Subcutaneous abdominal adipose tissue (tissue), 5 donors: ENCODE results near the gene HDGFL2.

Experiments
- H3K27ac ChIP-seq: one replicate; pipeline ENCODE4 v1.7.0; 2013; ENCODE audit warnings: low read depth, mild to moderate bottlenecking, inconsistent platforms, low read length, moderate library complexity
- H3K27me3 ChIP-seq, 5 donors: one replicate each; pipeline ENCODE4 v1.7.0; 2013; ENCODE audit warnings: low read length in 5 of 5, inconsistent platforms in 1 of 5; ENCODE audit not compliant: control insufficient read depth in 5 of 5, insufficient read depth in 4 of 5
- H3K36me3 ChIP-seq, 5 donors: one replicate each; pipeline ENCODE4 v1.7.0; 2013; ENCODE audit warnings: low read length in 5 of 5; ENCODE audit not compliant: control insufficient read depth in 5 of 5, insufficient read depth in 5 of 5
- H3K4me1 ChIP-seq, 5 donors: one replicate each; pipeline ENCODE4 v1.7.0; 2013; ENCODE audit warnings: low read length in 5 of 5, mild to moderate bottlenecking in 3 of 5, moderate library complexity in 1 of 5; ENCODE audit not compliant: control insufficient read depth in 5 of 5, insufficient read depth in 5 of 5
- H3K4me3 ChIP-seq, 5 donors: one replicate each; pipeline ENCODE4 v1.7.0; 2013; ENCODE audit warnings: low read length in 5 of 5, low read depth in 1 of 5
- H3K9ac ChIP-seq, 5 donors: one replicate each; pipeline ENCODE4 v1.7.0; 2013; ENCODE audit warnings: low read length in 5 of 5, mild to moderate bottlenecking in 4 of 5, moderate library complexity in 3 of 5
- H3K9me3 ChIP-seq, 5 donors: one replicate each; pipeline ENCODE4 v1.7.0; 2013; ENCODE audit warnings: low read length in 5 of 5; ENCODE audit not compliant: control insufficient read depth in 5 of 5
- donor health status: healthy.
- donor health status: healthy.
- donor health status: healthy.
- donor health status: healthy.
- donor health status: healthy.

The HDGFL2 gene

DNA sequence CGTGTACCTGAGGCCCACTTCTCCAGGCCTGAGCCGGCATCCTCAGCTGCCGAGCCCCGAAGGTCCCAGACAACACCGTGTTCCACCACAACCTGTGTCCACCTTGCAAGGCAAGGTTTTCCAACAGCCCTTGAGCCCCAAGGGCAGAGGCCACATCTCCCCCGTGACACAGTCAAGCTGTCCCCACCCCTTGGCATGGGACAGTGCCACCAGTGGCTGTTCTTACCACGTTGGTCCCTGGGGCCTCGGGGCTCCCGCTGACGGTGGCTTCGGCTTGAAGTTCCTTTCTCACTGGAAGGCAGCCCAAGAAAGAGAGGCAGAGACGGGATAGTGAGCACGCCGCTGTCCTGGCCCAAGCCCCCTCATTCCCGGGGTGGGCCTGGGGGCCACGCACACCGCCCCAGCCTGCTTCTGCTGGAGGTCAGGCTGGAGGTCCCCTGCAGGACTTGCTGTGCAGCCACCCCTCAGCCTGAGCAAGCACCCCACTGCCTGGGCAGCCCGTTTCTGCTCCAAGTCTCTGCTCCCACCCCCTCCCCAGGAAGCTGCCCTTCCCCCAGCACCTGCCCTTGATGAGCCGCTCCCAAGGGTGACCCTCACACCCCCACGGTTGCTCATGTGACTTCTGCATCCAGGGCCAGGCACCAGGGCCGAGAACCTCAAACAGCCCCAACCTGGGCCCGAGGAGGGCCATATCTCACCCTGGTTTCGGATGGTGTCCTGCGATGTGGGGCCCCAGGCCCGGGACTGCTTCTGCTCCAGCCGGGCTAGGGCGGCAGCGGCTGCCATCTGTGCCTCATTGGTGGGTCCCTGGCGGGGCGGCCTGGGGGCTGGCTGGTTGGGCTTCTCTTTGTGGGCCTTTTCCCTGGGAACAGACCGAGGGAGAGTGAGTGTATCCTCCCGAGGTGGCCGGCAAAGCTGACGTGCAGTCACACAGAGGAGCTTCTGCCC lies 18.6 kb upstream of the HDGFL2 start:
- peaks cover 0 to 57% (median 51%) of the 10 kb centered on the region in 5 donors for H3K36me3 ChIP-seq
- peaks cover 3 to 47% (median 36%) of the 10 kb centered on the region in 5 donors for H3K4me1 ChIP-seq
- no peaks in the 10 kb centered on the region for H3K27me3 ChIP-seq
- H3K4me3 ChIP-seq: no peak overlapping the region
- H3K9me3 ChIP-seq: no peaks in the 10 kb centered on the region
- H3K9ac ChIP-seq: no peak overlapping the region
- H3K27ac ChIP-seq: no peak overlapping the region

- Histone ChIP-seq H3K36me3 (peaks cover 0 to 43% (median 39%) of the 10 kb centered on the region in 5 donors), H3K9me3 (no peaks in the 10 kb centered on the region), H3K27ac (peak overlapping the region; percentile 81), H3K9ac (peak overlapping the region; percentile 8 to 68 (median 19)), H3K4me3 (peak overlapping the region in 3 of 5 donors; percentile 37 to 74 (median 74)), H3K27me3 (no peaks in the 10 kb centered on the region), H3K4me1 (peaks cover 3 to 36% (median 33%) of the 10 kb centered on the region in 5 donors)
Observed at GRCh38 chr19:4454747-4455718, 17.1 kb upstream of the HDGFL2 start.

DNA sequence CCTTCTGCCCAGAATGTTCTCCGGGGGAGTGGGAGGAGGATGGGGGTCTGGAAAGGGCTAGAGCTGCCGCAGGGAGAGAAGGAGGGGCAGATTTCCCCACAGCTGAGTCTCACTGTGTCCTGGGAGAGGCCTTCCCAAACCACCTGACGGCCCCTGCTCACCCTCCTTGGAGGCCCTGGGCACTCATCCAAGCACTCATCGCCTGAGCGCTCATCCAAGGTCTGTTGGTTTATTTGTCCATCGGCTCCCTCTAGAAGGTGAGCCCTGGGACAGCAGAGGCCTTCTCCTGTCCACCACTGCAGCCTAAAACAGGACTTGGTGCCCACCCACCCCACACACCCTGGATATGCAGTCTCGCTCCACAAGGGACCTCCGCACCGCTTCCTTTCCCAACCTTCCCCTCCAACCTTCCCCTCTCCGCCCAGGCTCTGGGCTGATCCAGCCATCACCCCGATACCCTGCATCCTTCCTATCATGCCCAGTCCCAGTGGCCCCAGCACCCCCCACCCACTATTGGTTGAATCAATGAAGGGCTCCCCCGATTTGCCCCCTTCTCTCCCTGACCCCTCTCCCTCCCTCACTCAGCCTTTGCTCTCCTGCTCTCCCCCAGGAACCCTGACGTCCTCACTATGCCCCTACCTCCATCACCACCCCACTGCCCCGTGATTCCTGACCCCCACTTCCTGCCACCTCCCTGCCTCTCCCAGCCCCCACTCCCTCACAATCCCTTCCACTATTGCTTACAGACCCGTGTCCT lies 16.2 kb upstream of the HDGFL2 start:
- Histone ChIP-seq H3K4me3 (peak overlapping the region; percentile 54 to 80 (median 74)), H3K36me3 (peaks cover 0 to 36% (median 34%) of the 10 kb centered on the region in 5 donors), H3K27me3 (no peaks in the 10 kb centered on the region), H3K4me1 (peaks cover 3 to 36% (median 33%) of the 10 kb centered on the region in 5 donors), H3K27ac (peak overlapping the region; percentile 81), H3K9me3 (no peaks in the 10 kb centered on the region), H3K9ac (peak overlapping the region in 4 of 5 donors; percentile 66 to 75 (median 71))

GRCh38 chr19:4456476-4456842 lies 15.6 kb upstream of the HDGFL2 start:
- Histone ChIP-seq H3K27ac (peak overlapping the region; percentile 81), H3K9ac (peak overlapping the region in 4 of 5 donors; percentile 66 to 75 (median 71)), H3K36me3 (peaks cover 0 to 30% (median 28%) of the 10 kb centered on the region in 5 donors), H3K4me1 (peaks cover 3 to 36% (median 33%) of the 10 kb centered on the region in 5 donors), H3K27me3 (no peaks in the 10 kb centered on the region), H3K9me3 (no peaks in the 10 kb centered on the region), H3K4me3 (peak overlapping the region; percentile 54 to 80 (median 74))

DNA sequence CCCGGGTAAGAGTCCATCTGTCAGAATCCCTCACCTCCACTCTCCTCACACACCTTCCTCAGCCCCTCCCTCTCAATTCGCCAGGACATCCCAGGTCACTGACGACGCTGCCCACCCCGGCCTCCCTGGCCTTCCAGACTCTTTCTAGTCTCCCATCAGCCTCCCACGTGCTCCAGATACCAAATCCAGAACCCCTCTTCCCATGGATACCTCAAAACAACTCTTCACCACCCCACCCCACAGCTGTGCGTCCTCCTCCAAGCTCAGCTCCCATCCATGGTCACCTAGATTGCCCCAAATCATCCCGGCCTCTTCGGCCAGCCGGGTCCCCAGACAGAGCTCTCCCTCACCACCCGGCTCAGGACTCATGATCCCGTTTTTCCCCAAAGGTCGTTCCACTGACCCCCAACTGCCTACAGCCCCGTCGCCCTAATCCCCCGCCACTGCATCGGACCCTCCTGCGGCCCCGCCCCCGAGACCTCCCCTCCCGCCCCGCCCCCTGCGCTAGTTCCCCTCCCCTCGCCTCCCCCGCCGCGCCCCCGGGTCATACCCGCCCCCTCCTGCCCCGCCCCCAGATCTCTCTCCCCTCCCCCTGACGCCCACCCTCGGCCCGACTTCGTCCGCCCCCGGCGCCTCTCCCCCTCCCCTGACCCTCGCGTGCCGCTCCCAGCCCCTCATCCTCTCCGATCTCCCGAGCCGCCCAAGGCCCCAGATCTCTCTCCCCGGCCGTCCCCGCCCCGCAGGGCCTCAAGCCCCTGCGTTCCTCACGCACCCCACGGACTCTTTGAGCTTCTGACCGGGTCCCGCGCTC lies 15.0 kb upstream of the HDGFL2 start:
- peak overlapping the region; percentile 63 to 80 (median 74) for H3K4me3 ChIP-seq

GRCh38 chr19:4457654-4458395 lies 14.3 kb upstream of the HDGFL2 start, which contains the start of gene UBXN6:
Gene UBXN6 (minus strand): TSS chr19:4457794. CDS start chr19:4457697, 97 bp downstream.
- peak within 1 kb of the TSS; percentile 81 for H3K27ac ChIP-seq
- H3K9ac ChIP-seq: peak within 1 kb of the TSS in 4 of 5 donors; percentile 66 to 79 (median 72)
- H3K27me3 ChIP-seq: no peaks in the 10 kb centered on the region
- no peaks in the 10 kb centered on the region for H3K9me3 ChIP-seq
- H3K4me3 ChIP-seq: peak within 1 kb of the TSS; percentile 70 to 97 (median 80)
- peaks cover 3 to 36% (median 33%) of the 10 kb centered on the region in 5 donors for H3K4me1 ChIP-seq
- peaks cover 0 to 17% (median 15%) of the 10 kb centered on the region in 5 donors for H3K36me3 ChIP-seq

More for the DNA sequence above, 15.0 kb upstream of the HDGFL2 start:
- Histone ChIP-seq H3K4me1 (peaks cover 3 to 36% (median 33%) of the 10 kb centered on the region in 5 donors), H3K27ac (peak overlapping the region; percentile 81), H3K27me3 (no peaks in the 10 kb centered on the region), H3K9me3 (no peaks in the 10 kb centered on the region), H3K36me3 (peaks cover 0 to 25% (median 23%) of the 10 kb centered on the region in 5 donors), H3K9ac (peak overlapping the region in 4 of 5 donors; percentile 66 to 79 (median 72))

GRCh38 chr19:4464815-4465581 lies 7.1 kb upstream of the HDGFL2 start:
- Histone ChIP-seq H3K9ac (no peak overlapping the region), H3K36me3 (no peaks in the 10 kb centered on the region), H3K9me3 (no peaks in the 10 kb centered on the region), H3K4me1 (no peaks in the 10 kb centered on the region), H3K27ac (no peak overlapping the region), H3K27me3 (no peaks in the 10 kb centered on the region), H3K4me3 (no peak overlapping the region)

DNA sequence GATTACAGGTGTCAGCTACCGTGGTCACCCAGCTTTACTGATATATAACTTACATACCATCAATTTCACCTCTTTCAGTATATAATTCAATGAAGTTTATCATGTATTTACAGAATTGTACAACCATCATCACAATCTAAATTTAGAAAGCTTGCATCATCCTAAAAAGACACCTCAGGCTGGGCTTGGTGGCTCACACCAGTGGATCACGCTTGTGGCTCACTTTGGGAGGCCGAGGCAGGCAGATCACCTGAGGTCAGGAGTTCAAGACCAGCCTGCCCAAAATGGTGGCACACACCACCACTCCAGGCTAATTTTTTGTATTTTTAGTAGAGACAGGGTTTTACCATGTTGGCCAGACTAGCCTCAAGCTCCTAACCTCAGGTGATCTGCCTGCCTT lies 4.3 kb upstream of the HDGFL2 start:
- Histone ChIP-seq H3K9ac (no peak overlapping the region), H3K27ac (no peak overlapping the region), H3K27me3 (no peaks in the 10 kb centered on the region), H3K9me3 (no peaks in the 10 kb centered on the region), H3K4me1 (peaks cover 0 to 11% (median 4%) of the 10 kb centered on the region in 5 donors), H3K4me3 (no peak overlapping the region), H3K36me3 (no peaks in the 10 kb centered on the region)
